Effector CD8-positive, alpha-beta T cell (primary cell): Measurements from ENCODE around the gene NOS3.
"Not testable (repeated sequence)": the region's sequence is repeated elsewhere in the genome, so short reads cannot be mapped to it uniquely, and the experiment has no call there.

ENCODE experiments used
- DNase-seq: peaks from one replicate; lab custom pipeline; 2025; lab: John Stamatoyannopoulos, UW

The NOS3 gene

GRCh38 chr7:151017370-151017952, 26.6 kb downstream of the NOS3 start:
- DNase-seq: no peak

- peak; percentile 70 for DNase-seq
Observed at GRCh38 chr7:151017953-151018420, 27.2 kb downstream of the NOS3 start.

- no peak for DNase-seq
Observed at GRCh38 chr7:151018421-151019129, 27.8 kb downstream of the NOS3 start.

GRCh38 chr7:151019130-151019447, 28.3 kb downstream of the NOS3 start:
- DNase-seq: no peak

- DNase-seq: no peak
Observed at GRCh38 chr7:151020231-151020630, 29.4 kb downstream of the NOS3 start.

- DNase-seq: no peak
Observed at GRCh38 chr7:151023232-151023631, 32.4 kb downstream of the NOS3 start.

GRCh38 chr7:151024435-151025056, 33.7 kb downstream of the NOS3 start, which contains the start of gene ATG9B:
Gene ATG9B (minus strand): TSS chr7:151024494. CDS start chr7:151024423, 71 bp downstream.
- DNase-seq: no peak

- DNase-seq: no peak
Observed at GRCh38 chr7:151025924-151026671, 35.3 kb downstream of the NOS3 start.

- not testable (repeated sequence) for DNase-seq
Observed at GRCh38 chr7:151026771-151027727, 36.2 kb downstream of the NOS3 start.

- DNase-seq: not testable (repeated sequence)
Observed at GRCh38 chr7:151027728-151028130, 36.9 kb downstream of the NOS3 start.

GRCh38 chr7:151028131-151028947, 37.5 kb downstream of the NOS3 start, which contains the start of gene ABCB8:
Gene ABCB8 (plus strand): TSS chr7:151028450. CDS start chr7:151028516, 66 bp downstream.
- peak; percentile 98 for DNase-seq

GRCh38 chr7:151028948-151029501, 38.2 kb downstream of the NOS3 start:
- no peak for DNase-seq

GRCh38 chr7:151031011-151031410, 40.2 kb downstream of the NOS3 start:
- no peak for DNase-seq

GRCh38 chr7:151032936-151033863, 42.4 kb downstream of the NOS3 start:
- no peak for DNase-seq

- no peak for DNase-seq
Observed at GRCh38 chr7:151033864-151034249, 43.0 kb downstream of the NOS3 start.

GRCh38 chr7:151034312-151035025, 43.7 kb downstream of the NOS3 start:
- DNase-seq: no peak

- DNase-seq: no peak
Observed at GRCh38 chr7:151035026-151035717, 44.4 kb downstream of the NOS3 start.

- DNase-seq: no peak
Observed at GRCh38 chr7:151035902-151036301, 45.1 kb downstream of the NOS3 start.
